T follicular helper cell (primary cell): ENCODE results near the gene PACRG.

ENCODE experiments used
- DNase-seq: peaks from one replicate; pipeline ENCODE4 v3.0.0-alpha.2; 2020; ENCODE audit warnings: low read depth

PACRG gene

GRCh38 chr6:162710419-162710818 lies 17.4 kb upstream of the PACRG start:
- no peak for DNase-seq

DNA sequence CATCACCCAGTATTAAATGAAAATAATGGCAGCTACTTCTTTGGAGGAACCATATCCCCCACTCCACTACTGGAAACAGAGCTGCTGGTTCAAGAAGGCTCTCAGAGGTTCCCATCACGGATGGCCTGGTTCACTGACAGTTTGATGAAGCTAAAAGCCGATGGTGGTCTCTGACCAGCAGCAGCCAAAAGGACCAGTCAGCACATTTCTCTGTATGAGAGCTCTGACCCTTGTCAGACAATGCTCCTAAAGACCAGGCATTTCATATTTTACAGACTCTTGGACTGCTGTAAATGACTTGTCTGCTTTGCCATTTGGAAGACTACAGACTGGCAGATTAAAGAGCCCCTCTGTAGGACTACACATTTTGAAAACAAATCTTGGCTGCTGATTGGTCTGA lies 16.8 kb upstream of the PACRG start:
- no peak for DNase-seq

- DNase-seq = no peak
Observed at GRCh38 chr6:162711376-162711775, 16.4 kb upstream of the PACRG start.

GRCh38 chr6:162712694-162713093 lies 15.1 kb upstream of the PACRG start:
- no peak for DNase-seq

- DNase-seq = no peak
Observed at GRCh38 chr6:162713974-162714780, 13.6 kb upstream of the PACRG start.

- no peak for DNase-seq
Observed at GRCh38 chr6:162715601-162716000, 12.2 kb upstream of the PACRG start.

GRCh38 chr6:162719528-162719927 lies 8.2 kb upstream of the PACRG start:
- DNase-seq = no peak

GRCh38 chr6:162721404-162721687 lies 6.4 kb upstream of the PACRG start:
- DNase-seq = no peak

GRCh38 chr6:162722226-162722625 lies 5.5 kb upstream of the PACRG start:
- DNase-seq = no peak

DNA sequence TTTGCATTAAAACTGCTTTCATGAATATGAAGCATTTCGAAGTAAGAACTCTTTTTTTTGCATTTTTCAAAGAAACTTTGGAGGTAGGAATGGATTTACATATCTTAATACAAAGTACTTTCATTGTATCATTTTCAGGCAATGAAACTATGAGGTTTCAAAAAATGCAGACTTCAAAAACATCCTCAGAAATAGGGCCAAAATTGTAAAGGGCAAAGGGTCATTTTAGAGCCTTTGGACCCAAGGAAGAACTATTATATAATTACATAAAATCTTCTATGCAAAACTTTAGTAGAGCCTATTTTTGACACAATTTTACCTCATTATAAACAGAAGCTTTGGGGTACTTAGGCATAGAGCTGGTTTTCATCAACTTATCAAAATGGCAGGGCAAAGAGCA lies 5.1 kb upstream of the PACRG start:
- no peak for DNase-seq

DNA sequence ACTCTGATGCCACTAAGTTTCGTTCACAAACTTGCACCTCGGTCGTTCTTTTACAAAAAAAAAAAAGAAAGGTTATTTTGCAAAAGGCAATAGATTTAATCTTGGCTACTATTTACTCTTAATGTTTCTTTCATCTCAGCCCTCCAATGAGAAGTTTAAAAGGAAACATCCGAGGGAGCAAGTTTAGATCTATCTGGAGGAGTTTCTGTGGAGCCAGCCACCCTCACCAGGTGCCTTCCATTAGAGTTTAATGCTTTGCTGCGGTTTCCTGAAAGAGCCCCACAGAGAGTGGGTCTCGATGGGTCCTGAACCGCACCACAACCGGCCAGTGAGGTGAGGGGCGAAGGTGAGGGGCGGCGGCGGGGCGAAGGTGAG lies 840 bp upstream of the PACRG start:
- DNase-seq = no peak

DNA sequence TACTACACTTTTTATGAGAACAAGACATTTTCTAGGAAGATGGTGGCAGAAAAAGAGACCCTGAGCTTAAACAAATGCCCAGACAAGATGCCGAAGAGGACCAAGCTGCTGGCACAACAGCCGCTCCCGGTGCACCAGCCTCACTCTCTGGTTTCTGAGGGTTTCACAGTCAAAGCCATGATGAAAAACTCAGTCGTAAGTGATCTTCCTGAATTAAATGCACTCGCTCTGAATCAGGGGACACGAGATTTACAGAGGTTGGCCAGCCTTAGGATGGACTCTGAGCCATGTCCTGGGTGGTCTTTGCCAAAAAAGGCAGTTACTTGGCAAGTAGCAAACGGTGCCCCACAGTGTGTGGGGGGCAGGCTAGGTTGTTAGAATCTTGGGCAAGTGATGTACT lies 423 bp downstream of the PACRG start:
- DNase-seq = no peak

GRCh38 chr6:162728706-162729105 lies 932 bp downstream of the PACRG start:
- DNase-seq = no peak

- DNase-seq = no peak
Observed at GRCh38 chr6:162730502-162730901, 2.7 kb downstream of the PACRG start.

DNA sequence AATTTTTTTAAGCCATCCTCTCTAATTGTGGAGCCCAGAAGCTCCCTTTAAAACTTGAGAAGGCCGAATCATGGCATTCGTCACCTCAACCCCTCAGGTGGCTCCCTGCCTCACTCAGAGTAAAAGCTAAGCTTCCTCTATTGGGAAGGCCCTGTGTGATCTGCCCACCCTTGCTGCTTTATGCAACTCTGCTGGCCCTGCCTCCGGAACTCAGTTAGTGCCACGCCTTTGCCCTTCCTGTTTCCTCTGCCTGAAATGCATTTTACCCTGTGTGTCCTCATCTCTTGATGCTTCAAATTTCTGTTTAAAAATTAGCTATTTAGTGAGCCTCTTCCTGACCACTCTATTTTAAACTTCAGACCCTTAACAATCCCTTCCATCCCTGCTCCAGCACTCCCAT lies 5.7 kb downstream of the PACRG start:
- DNase-seq = no peak

GRCh38 chr6:162736961-162737360 lies 9.2 kb downstream of the PACRG start:
- DNase-seq = no peak

- DNase-seq = no peak
Observed at GRCh38 chr6:162750776-162751175, 23.0 kb downstream of the PACRG start.

DNA sequence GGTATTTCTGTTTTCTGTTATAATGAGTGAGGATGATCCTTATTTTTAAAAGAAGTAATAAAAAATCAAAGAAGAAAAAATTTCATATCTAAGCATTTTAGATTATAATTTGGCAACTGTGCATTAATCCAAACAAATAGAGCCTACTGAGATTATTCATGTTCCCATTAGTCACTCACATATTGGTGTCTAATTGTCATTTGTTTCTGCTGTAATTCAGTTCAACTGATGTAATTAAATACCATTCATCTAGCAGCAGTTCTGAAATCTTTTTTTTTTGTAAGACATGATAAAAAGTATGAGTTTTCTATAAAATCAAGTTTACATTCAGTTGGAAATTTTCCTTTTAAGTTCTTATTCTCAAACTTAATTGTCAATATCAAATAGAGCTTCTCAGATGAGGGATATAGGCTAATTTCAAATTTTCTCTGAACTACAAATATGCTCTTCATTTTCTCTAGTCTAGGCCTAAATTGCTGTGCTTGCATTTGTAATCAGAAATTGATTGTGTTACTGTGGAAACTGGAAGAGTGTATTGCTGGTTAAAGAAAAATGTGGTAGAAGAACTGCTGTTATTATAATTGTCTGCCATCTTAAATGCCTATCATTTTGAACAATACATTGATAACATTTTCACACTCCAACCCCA lies 23.6 kb downstream of the PACRG start:
- DNase-seq = no peak

GRCh38 chr6:162753775-162754174 lies 26.0 kb downstream of the PACRG start:
- no peak for DNase-seq

- DNase-seq = no peak
Observed at GRCh38 chr6:162770136-162770535, 42.4 kb downstream of the PACRG start.

- DNase-seq = no peak
Observed at GRCh38 chr6:162770955-162771354, 43.2 kb downstream of the PACRG start.

DNA sequence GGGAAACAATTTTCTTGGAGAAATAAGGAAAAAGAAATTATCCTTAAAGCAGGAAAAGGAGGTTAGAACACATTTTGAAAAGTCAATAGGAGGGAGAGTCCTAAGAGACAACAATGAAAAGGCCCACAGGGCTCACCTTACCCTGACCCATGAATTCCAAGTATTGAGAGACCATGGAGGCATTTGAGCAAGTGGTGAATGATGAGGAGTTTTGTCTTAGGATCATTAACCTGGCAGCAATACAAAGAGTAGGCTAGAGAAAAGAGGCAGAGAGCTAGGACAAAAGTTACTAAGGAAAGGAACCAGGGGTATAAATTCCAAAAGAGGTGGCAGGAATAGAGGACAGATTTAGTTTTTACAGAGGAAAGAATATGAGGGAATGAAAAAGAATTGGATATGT lies 44.7 kb downstream of the PACRG start:
- no peak for DNase-seq

GRCh38 chr6:162773996-162774395 lies 46.2 kb downstream of the PACRG start:
- no peak for DNase-seq

- DNase-seq = no peak
Observed at GRCh38 chr6:162777091-162777490, 49.3 kb downstream of the PACRG start.
